ENCODE data around the gene HBP1. TPM values are rescaled to one million over a fixed set of nuclear protein-coding genes. Genes with fewer than 3 reads are reported as not detected.

Gene HBP1
- total and polyA plus RNA-seq, 2 experiments from 2014 or later, result 36.0 to 52.8 TPM

- H3K4me3 ChIP-seq, result no peak overlapping the region
- no peaks in the 10 kb centered on the region for H3K9me2 ChIP-seq (ENCODE audit: insufficient read depth)
- H3K4me2 ChIP-seq, result no peak overlapping the region
- H3K36me3 Mint-ChIP-seq (ENCODE audit: low read depth), result peaks cover 8% of the 10 kb centered on the region; the same call in 2 of the 3 replicates
- DNase-seq (ENCODE audit: low spot score), result no peak
- no peaks in the 10 kb centered on the region for H4K20me1 ChIP-seq (replicated peaks; ENCODE audit: insufficient read depth)
- TF ChIP-seq ETS1 (IDR thresholded peaks at IDR 0.05), result no peak
- no peak for TF ChIP-seq EZH2 (IDR thresholded peaks at IDR 0.05; ENCODE audit: low read depth, unreplicated experiment)
- TF ChIP-seq ZNF331 (CRISPR knock-in tag; IDR thresholded peaks at IDR 0.05; ENCODE audit: low read depth), result no peak
- TF ChIP-seq, protein P1, sequence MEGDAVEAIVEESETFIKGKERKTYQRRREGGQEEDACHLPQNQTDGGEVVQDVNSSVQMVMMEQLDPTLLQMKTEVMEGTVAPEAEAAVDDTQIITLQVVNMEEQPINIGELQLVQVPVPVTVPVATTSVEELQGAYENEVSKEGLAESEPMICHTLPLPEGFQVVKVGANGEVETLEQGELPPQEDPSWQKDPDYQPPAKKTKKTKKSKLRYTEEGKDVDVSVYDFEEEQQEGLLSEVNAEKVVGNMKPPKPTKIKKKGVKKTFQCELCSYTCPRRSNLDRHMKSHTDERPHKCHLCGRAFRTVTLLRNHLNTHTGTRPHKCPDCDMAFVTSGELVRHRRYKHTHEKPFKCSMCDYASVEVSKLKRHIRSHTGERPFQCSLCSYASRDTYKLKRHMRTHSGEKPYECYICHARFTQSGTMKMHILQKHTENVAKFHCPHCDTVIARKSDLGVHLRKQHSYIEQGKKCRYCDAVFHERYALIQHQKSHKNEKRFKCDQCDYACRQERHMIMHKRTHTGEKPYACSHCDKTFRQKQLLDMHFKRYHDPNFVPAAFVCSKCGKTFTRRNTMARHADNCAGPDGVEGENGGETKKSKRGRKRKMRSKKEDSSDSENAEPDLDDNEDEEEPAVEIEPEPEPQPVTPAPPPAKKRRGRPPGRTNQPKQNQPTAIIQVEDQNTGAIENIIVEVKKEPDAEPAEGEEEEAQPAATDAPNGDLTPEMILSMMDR (conservative IDR thresholded peaks at IDR 0.05; ENCODE audit: low read depth in 2 of 2), result no peak
- TF ChIP-seq EZH2phosphoT487 (IDR thresholded peaks at IDR 0.05; ENCODE audit: unreplicated experiment), result no peak
- TF ChIP-seq ZNF114 (CRISPR knock-in tag; IDR thresholded peaks at IDR 0.05), result no peak
- no peak for TF ChIP-seq CREB1 (CRISPR knock-in tag; IDR thresholded peaks at IDR 0.05; ENCODE audit: low read depth)
- no peak for TF ChIP-seq NANOG (IDR thresholded peaks at IDR 0.05; ENCODE audit: borderline replicate concordance)
- TF ChIP-seq, protein P2, sequence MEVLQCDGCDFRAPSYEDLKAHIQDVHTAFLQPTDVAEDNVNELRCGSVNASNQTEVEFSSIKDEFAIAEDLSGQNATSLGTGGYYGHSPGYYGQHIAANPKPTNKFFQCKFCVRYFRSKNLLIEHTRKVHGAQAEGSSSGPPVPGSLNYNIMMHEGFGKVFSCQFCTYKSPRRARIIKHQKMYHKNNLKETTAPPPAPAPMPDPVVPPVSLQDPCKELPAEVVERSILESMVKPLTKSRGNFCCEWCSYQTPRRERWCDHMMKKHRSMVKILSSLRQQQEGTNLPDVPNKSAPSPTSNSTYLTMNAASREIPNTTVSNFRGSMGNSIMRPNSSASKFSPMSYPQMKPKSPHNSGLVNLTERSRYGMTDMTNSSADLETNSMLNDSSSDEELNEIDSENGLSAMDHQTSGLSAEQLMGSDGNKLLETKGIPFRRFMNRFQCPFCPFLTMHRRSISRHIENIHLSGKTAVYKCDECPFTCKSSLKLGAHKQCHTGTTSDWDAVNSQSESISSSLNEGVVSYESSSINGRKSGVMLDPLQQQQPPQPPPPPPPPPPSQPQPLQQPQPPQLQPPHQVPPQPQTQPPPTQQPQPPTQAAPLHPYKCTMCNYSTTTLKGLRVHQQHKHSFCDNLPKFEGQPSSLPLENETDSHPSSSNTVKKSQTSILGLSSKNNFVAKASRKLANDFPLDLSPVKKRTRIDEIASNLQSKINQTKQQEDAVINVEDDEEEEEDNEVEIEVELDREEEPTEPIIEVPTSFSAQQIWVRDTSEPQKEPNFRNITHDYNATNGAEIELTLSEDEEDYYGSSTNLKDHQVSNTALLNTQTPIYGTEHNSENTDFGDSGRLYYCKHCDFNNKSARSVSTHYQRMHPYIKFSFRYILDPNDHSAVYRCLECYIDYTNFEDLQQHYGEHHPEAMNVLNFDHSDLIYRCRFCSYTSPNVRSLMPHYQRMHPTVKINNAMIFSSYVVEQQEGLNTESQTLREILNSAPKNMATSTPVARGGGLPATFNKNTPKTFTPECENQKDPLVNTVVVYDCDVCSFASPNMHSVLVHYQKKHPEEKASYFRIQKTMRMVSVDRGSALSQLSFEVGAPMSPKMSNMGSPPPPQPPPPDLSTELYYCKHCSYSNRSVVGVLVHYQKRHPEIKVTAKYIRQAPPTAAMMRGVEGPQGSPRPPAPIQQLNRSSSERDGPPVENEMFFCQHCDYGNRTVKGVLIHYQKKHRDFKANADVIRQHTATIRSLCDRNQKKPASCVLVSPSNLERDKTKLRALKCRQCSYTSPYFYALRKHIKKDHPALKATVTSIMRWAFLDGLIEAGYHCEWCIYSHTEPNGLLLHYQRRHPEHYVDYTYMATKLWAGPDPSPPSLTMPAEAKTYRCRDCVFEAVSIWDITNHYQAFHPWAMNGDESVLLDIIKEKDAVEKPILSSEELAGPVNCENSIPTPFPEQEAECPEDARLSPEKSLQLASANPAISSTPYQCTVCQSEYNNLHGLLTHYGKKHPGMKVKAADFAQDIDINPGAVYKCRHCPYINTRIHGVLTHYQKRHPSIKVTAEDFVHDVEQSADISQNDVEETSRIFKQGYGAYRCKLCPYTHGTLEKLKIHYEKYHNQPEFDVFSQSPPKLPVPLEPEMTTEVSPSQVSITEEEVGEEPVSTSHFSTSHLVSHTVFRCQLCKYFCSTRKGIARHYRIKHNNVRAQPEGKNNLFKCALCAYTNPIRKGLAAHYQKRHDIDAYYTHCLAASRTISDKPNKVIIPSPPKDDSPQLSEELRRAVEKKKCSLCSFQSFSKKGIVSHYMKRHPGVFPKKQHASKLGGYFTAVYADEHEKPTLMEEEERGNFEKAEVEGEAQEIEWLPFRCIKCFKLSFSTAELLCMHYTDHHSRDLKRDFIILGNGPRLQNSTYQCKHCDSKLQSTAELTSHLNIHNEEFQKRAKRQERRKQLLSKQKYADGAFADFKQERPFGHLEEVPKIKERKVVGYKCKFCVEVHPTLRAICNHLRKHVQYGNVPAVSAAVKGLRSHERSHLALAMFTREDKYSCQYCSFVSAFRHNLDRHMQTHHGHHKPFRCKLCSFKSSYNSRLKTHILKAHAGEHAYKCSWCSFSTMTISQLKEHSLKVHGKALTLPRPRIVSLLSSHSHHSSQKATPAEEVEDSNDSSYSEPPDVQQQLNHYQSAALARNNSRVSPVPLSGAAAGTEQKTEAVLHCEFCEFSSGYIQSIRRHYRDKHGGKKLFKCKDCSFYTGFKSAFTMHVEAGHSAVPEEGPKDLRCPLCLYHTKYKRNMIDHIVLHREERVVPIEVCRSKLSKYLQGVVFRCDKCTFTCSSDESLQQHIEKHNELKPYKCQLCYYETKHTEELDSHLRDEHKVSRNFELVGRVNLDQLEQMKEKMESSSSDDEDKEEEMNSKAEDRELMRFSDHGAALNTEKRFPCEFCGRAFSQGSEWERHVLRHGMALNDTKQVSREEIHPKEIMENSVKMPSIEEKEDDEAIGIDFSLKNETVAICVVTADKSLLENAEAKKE (CRISPR knock-in tag; IDR thresholded peaks at IDR 0.05), result no peak
- TF ChIP-seq STAT1 (IDR thresholded peaks at IDR 0.05; ENCODE audit: unreplicated experiment), result no peak
- no peak overlapping the region for H3K27ac Mint-ChIP-seq
- H3K4me3 Mint-ChIP-seq, result no peak overlapping the region
- no peak overlapping the region for H2AFZ ChIP-seq
- no peaks in the 10 kb centered on the region for H3F3A ChIP-seq (replicated peaks; ENCODE audit: low read depth)
- 0 out of 3 replicates have a peak, but pooled peaks cover 2% of the 10 kb centered on the region for H3K9me3 Mint-ChIP-seq
- no peak for ATAC-seq
- H3K36me3 ChIP-seq (ENCODE audit: insufficient read depth), result 0 out of 2 replicates have a peak, but pooled peaks cover under 1% of the 10 kb centered on the region
- H3K4me1 ChIP-seq (ENCODE audit: insufficient read depth), result peaks cover 3% of the 10 kb centered on the region; the same call in 1 of the 2 replicates
- no peaks in the 10 kb centered on the region for H3K79me2 ChIP-seq (replicated peaks; ENCODE audit: insufficient read depth)
- peaks cover 3% of the 10 kb centered on the region; the same call in 2 of the 3 replicates for H3K4me1 Mint-ChIP-seq
- H3K27me3 Mint-ChIP-seq (ENCODE audit: insufficient read depth, low read depth, poor library complexity), result peaks cover 1% of the 10 kb centered on the region
- no peak overlapping the region for H3K27ac ChIP-seq (ENCODE audit: low read depth)
- no peaks in the 10 kb centered on the region for H3K27me3 ChIP-seq (ENCODE audit: insufficient read depth)
Measured at GRCh38 chr7:107251963-107252362, 83.2 kb downstream of the HBP1 start.
